K562 (cell line): ENCODE measurements around the gene SBNO1. TPM values are rescaled to one million over a fixed set of nuclear protein-coding genes. Genes with fewer than 3 reads are reported as not detected.

ENCODE experiments used
- BCL6 ChIP-seq: fragments of 250-450 bp; sonication (Bioruptor Pico); IDR thresholded peaks from 2 replicates; pipeline ENCODE4 v1.4.0; 2020
- BRF2 ChIP-seq: IDR thresholded peaks from 3 replicates; pipeline ENCODE4 v1.6.1; 2011; ENCODE audit warnings: borderline replicate concordance, mild to moderate bottlenecking; ENCODE audit not compliant: insufficient read length, insufficient read depth
- CBFB ChIP-seq: sonication (generic); formaldehyde crosslinking; IDR thresholded peaks from 2 replicates; pipeline ENCODE4 v1.4.0; 2020; ENCODE audit warnings: mild to moderate bottlenecking, missing genetic modification reagents
- ELK1 ChIP-seq: sonication (generic); formaldehyde crosslinking; IDR thresholded peaks from 2 replicates; pipeline ENCODE4 v1.8.1; 2022; ENCODE audit warnings: missing genetic modification reagents
- HNRNPK ChIP-seq: fragments of 200-400 bp; formaldehyde crosslinking; IDR thresholded peaks from one replicate; pipeline ENCODE4 v1.6.1; 2018; ENCODE audit warnings: mild to moderate bottlenecking, low read depth, low read length; ENCODE audit not compliant: poor library complexity, severe bottlenecking
- MAFF ChIP-seq: IDR thresholded peaks from 2 replicates; pipeline ENCODE4 v1.6.1; 2012; ENCODE audit warnings: low read length, improper control_type of control experiment
- MAX ChIP-seq: sonication (generic); formaldehyde crosslinking; IDR thresholded peaks from 2 replicates; pipeline ENCODE4 v1.9.0; 2022; ENCODE audit warnings: mild to moderate bottlenecking, missing genetic modification reagents
- MED1 ChIP-seq: sonication (generic); formaldehyde crosslinking; IDR thresholded peaks from 2 replicates; pipeline ENCODE4 v1.8.1; 2023; ENCODE audit warnings: missing genetic modification reagents, borderline replicate concordance
- MEF2A ChIP-seq: IDR thresholded peaks from 2 replicates; pipeline ENCODE4 v1.6.1; 2011; ENCODE audit warnings: low read depth, mild to moderate bottlenecking, low read length, moderate library complexity; ENCODE audit not compliant: control insufficient read depth
- NR0B1 ChIP-seq: fragments of 450-650 bp; IDR thresholded peaks from one replicate; pipeline ENCODE4 v1.6.1; 2018; ENCODE audit warnings: mild to moderate bottlenecking, moderate library complexity; ENCODE audit not compliant: partially characterized antibody
- NR3C1 ChIP-seq: sonication (generic); formaldehyde crosslinking; IDR thresholded peaks from 2 replicates; pipeline ENCODE4 v1.8.1; 2022; ENCODE audit warnings: missing genetic modification reagents
- PRDM10 ChIP-seq: fragments of 450-650 bp; IDR thresholded peaks from 2 replicates; pipeline ENCODE4 v1.6.1; 2018; ENCODE audit not compliant: partially characterized antibody
- TFAP4 ChIP-seq: sonication (generic); formaldehyde crosslinking; IDR thresholded peaks from 2 replicates; pipeline ENCODE4 v1.8.0; 2022; ENCODE audit warnings: missing genetic modification reagents, mild to moderate bottlenecking, moderate library complexity, borderline replicate concordance
- ZBTB7A ChIP-seq: IDR thresholded peaks from 2 replicates; pipeline ENCODE4 v1.6.1; 2011; ENCODE audit warnings: low read depth, mild to moderate bottlenecking, low read length, moderate library complexity, borderline replicate concordance; ENCODE audit not compliant: control insufficient read depth
- ZC3H11A ChIP-seq: IDR thresholded peaks from 2 replicates; pipeline ENCODE4 v1.6.1; 2012; ENCODE audit warnings: low read depth, low read length, improper control_type of control experiment
- ZNF239 ChIP-seq: fragments of 250-450 bp; sonication (Bioruptor Pico); IDR thresholded peaks from 2 replicates; pipeline ENCODE4 v1.4.0; 2020; ENCODE audit warnings: mild to moderate bottlenecking
- ZNF668 ChIP-seq: fragments of 250-450 bp; sonication (Bioruptor Pico); IDR thresholded peaks from 2 replicates; pipeline ENCODE4 v1.8.0; 2022; ENCODE audit warnings: mild to moderate bottlenecking, inconsistent platforms
- ZSCAN29 ChIP-seq: fragments of 450-650 bp; IDR thresholded peaks from 2 replicates; pipeline ENCODE4 v1.6.1; 2017
- polyA plus RNA-seq, 8 experiments: library from polyadenylated mRNA; depleted of rRNA in 4 of 8; stranded (reverse) in 5 of 8; unstranded in 3 of 8; fragments of >200 nt; fragmentation: Nextera tagmentation in 2 of 8; fragmentation: Illumina TruSeq in 1 of 8; extraction: Ambion mirVana in 2 of 8; extraction: Trizol in 1 of 8; gene quantifications; 2 replicates each; pipeline versions ENCODE4 v1.2.1 to v1.2.3, GENCODE V29; 2011 to 2014; ENCODE audit warnings: inconsistent platforms in 1 of 8, missing spikeins in 1 of 8
- total RNA-seq, 7 experiments: library from RNA; depleted of rRNA in 6 of 7; stranded (reverse); fragments of >200 nt in 6 of 7; fragmentation: Illumina TruSeq in 2 of 7; extraction: Trizol in 2 of 7; gene quantifications; 2 replicates each; pipeline versions ENCODE4 v1.2.1 to v1.2.3, GENCODE V29; 2011 to 2021; ENCODE audit warnings: low replicate concordance in 1 of 7

SBNO1 gene
- total and polyA plus RNA-seq, 9 of the 15 experiments (the other 6 are each of a cell fraction or from before 2014, with no cell fraction given): 14.9 to 77.1 (median 35.9) TPM

GRCh38 chr12:123365025-123365917 is 624 bp upstream of the SBNO1 start (continued):
- peak; percentile 88 for TF ChIP-seq MEF2A
- peak; percentile 93 for TF ChIP-seq MAX (CRISPR knock-in tag)
- peak; percentile 83 for TF ChIP-seq ZBTB7A
- TF ChIP-seq BRF2: no peak
- no peak for TF ChIP-seq HNRNPK
- TF ChIP-seq ZNF668 (CRISPR knock-in tag): no peak
- no peak for TF ChIP-seq ZNF239
- no peak for TF ChIP-seq ZC3H11A
- peak; percentile 41 for TF ChIP-seq MAFF
- TF ChIP-seq BCL6 (CRISPR knock-in tag): no peak
- no peak for TF ChIP-seq NR3C1 (CRISPR knock-in tag)
- peak; percentile 59 for TF ChIP-seq PRDM10
- TF ChIP-seq CBFB (CRISPR knock-in tag): peak; percentile 89
- no peak for TF ChIP-seq MED1 (CRISPR knock-in tag)
- TF ChIP-seq ZSCAN29: no peak
- peak; percentile 66; the same call in 1 of the 2 replicates for TF ChIP-seq TFAP4 (CRISPR knock-in tag)
- no peak for TF ChIP-seq NR0B1
- no peak for TF ChIP-seq ELK1 (CRISPR knock-in tag)
